GM12873 (cell line): ENCODE data around the gene PTPRJ.

Experiments used
- CTCF ChIP-seq: IDR thresholded peaks from 2 replicates; pipeline ENCODE4 v1.5.1; 2012; ENCODE audit warnings: low read depth, mild to moderate bottlenecking, moderate library complexity, low read length, control low read depth; ENCODE audit not compliant: insufficient read depth; ENCODE audit errors: missing control alignments

Gene PTPRJ

GRCh38 chr11:48036011-48036410 is 55.7 kb downstream of the PTPRJ start:
- no peak for TF ChIP-seq CTCF

- no peak for TF ChIP-seq CTCF
These were observed 56.1 kb downstream of the PTPRJ start for GRCh38 chr11:48036466-48036865.

- no peak for TF ChIP-seq CTCF
These were observed 57.5 kb downstream of the PTPRJ start for GRCh38 chr11:48037709-48038468.

- no peak for TF ChIP-seq CTCF
These were observed 60.6 kb downstream of the PTPRJ start for GRCh38 chr11:48040830-48041444.

GRCh38 chr11:48041877-48042695 is 61.7 kb downstream of the PTPRJ start:
- TF ChIP-seq CTCF = no peak

GRCh38 chr11:48043111-48043990 is 63.0 kb downstream of the PTPRJ start:
- TF ChIP-seq CTCF = no peak
